H1 (cell line): ENCODE results near the gene SMIM5. TPM values are rescaled to one million over a fixed set of nuclear protein-coding genes. Genes with fewer than 3 reads are reported as not detected.
A peak's percentile ranks its signal among the peaks of the same experiment; 100 is the strongest.

Experiments
- CTCF ChIA-PET: fragments of 300-600 bp; sonication (Branson Sonifier 250); formaldehyde crosslinking; loops from one replicate; lab custom pipeline; 2021; ENCODE audit not compliant: partially characterized antibody; lab: Charles Lee
- POLR2A ChIA-PET: fragments of 300-600 bp; sonication (Branson Sonifier 250); formaldehyde crosslinking; loops from one replicate; lab custom pipeline; 2021; ENCODE audit warnings: inconsistent platforms; ENCODE audit not compliant: partially characterized antibody; lab: Charles Lee
- DNase-seq, 2 experiments: peaks; one replicate each; pipeline versions ENCODE4 v3.0.0 to v3.0.0-alpha.2; 2010 to 2022; ENCODE audit warnings: low spot score in 2 of 2, low read depth in 1 of 2, mixed read lengths in 1 of 2
- FAIRE-seq: peaks from 2 replicates; lab custom pipeline; 2011; peaks lifted over from hg19 to GRCh38; lab: Jason Lieb, UNC
- H2AFZ ChIP-seq: 2 replicates; pipeline ENCODE4 v1.8.1; 2012; ENCODE audit warnings: low read length, inconsistent platforms
- H2AK5ac ChIP-seq: 2 replicates; pipeline ENCODE4 v1.6.1; 2013; ENCODE audit warnings: low read depth, low read length
- H2BK120ac ChIP-seq: replicated peaks from 2 replicates; pipeline ENCODE3; 2013; ENCODE audit warnings: low read depth, low read length, inconsistent platforms
- H2BK12ac ChIP-seq: 2 replicates; pipeline ENCODE4 v1.6.1; 2013; ENCODE audit warnings: low read depth, low read length
- H2BK15ac ChIP-seq: 2 replicates; pipeline ENCODE4 v1.6.1; 2013; ENCODE audit warnings: low read length
- H2BK20ac ChIP-seq: 2 replicates; pipeline ENCODE4 v1.6.1; 2013; ENCODE audit warnings: low read length
- H2BK5ac ChIP-seq: 2 replicates; pipeline ENCODE4 v1.6.1; 2013; ENCODE audit warnings: low read depth, low read length
- H3K14ac ChIP-seq: 2 replicates; pipeline ENCODE4 v1.6.1; 2013; ENCODE audit warnings: inconsistent platforms; ENCODE audit not compliant: insufficient read length
- H3K18ac ChIP-seq: 2 replicates; pipeline ENCODE4 v1.6.1; 2013; ENCODE audit warnings: low read length; ENCODE audit errors: extremely low read depth
- H3K23ac ChIP-seq: 2 replicates; pipeline ENCODE4 v1.6.1; 2013; ENCODE audit warnings: inconsistent platforms; ENCODE audit not compliant: insufficient read length
- H3K23me2 ChIP-seq: 2 replicates; pipeline ENCODE4 v1.6.1; 2013; ENCODE audit warnings: low read depth, low read length
- H3K27ac ChIP-seq: 2 replicates; pipeline ENCODE4 v1.6.1; 2011; ENCODE audit warnings: low read depth, low read length, inconsistent platforms
- H3K27me3 ChIP-seq, 4 experiments: replicated peaks in 1 of 4; 1 replicate in 1 of 4; 2 replicates in 3 of 4; pipeline versions ENCODE4 v1.6.1 to v1.8.1; 2011 to 2013; ENCODE audit warnings: low read length in 3 of 4, mild to moderate bottlenecking in 3 of 4, inconsistent platforms in 2 of 4, mixed read lengths in 2 of 4, moderate library complexity in 1 of 4; ENCODE audit not compliant: control insufficient read depth in 3 of 4, insufficient read depth in 3 of 4; ENCODE audit errors: extremely low read depth in 1 of 4
- H3K36me3 ChIP-seq, 4 experiments: 2 replicates each; pipeline versions ENCODE4 v1.6.1 to v1.8.1; 2011 to 2013; ENCODE audit warnings: mild to moderate bottlenecking in 4 of 4, low read length in 3 of 4, moderate library complexity in 2 of 4, control low read depth in 1 of 4, inconsistent platforms in 1 of 4; ENCODE audit not compliant: insufficient read depth in 4 of 4, control insufficient read depth in 2 of 4
- H3K4ac ChIP-seq: replicated peaks from 2 replicates; pipeline ENCODE3; 2013; ENCODE audit warnings: low read length, low read depth, mixed read lengths, inconsistent platforms; ENCODE audit not compliant: insufficient read length
- H3K4me1 ChIP-seq, 4 experiments: replicated peaks in 1 of 4; 1 replicate in 1 of 4; 2 replicates in 3 of 4; pipeline versions ENCODE4 v1.6.1 to v1.8.1; 2011 to 2013; ENCODE audit warnings: low read length in 3 of 4, inconsistent platforms in 2 of 4, mixed read lengths in 1 of 4; ENCODE audit not compliant: insufficient read depth in 4 of 4, control insufficient read depth in 3 of 4
- H3K4me2 ChIP-seq, 2 experiments: 2 replicates each; pipeline versions ENCODE4 v1.6.1 to v1.8.1; 2011 to 2013; ENCODE audit warnings: low read depth in 2 of 2, low read length in 2 of 2, control low read depth in 1 of 2, inconsistent platforms in 1 of 2, mild to moderate bottlenecking in 1 of 2; ENCODE audit not compliant: insufficient read depth in 1 of 2
- H3K4me3 ChIP-seq, 4 experiments: fragments of 200-600, 300-600 bp in 1 of 4; sonication (generic), shearing (Covaris generic), sonication (Bioruptor Twin) in 1 of 4; 2 replicates each; pipeline versions ENCODE4 v1.5.1 to v1.8.1; 2011 to 2016; ENCODE audit warnings: low read length in 4 of 4, low read depth in 3 of 4, control low read depth in 2 of 4, inconsistent platforms in 2 of 4, mild to moderate bottlenecking in 2 of 4, mixed read lengths in 1 of 4, moderate library complexity in 1 of 4; ENCODE audit not compliant: insufficient read depth in 2 of 4; ENCODE audit errors: extremely low read depth in 1 of 4
- H3K56ac ChIP-seq: replicated peaks from 2 replicates; pipeline ENCODE3; 2013; ENCODE audit warnings: low read depth, mild to moderate bottlenecking, mixed read lengths, low read length, inconsistent platforms; ENCODE audit not compliant: insufficient read length
- H3K79me1 ChIP-seq: 2 replicates; pipeline ENCODE4 v1.6.1; 2013; ENCODE audit warnings: low read depth, low read length, control low read depth
- H3K79me2 ChIP-seq, 2 experiments: 2 replicates each; pipeline versions ENCODE4 v1.6.1 to v1.8.1; 2012 to 2013; ENCODE audit warnings: low read length in 2 of 2, mild to moderate bottlenecking in 2 of 2, inconsistent platforms in 1 of 2; ENCODE audit not compliant: insufficient read depth in 2 of 2, control insufficient read depth in 1 of 2
- H3K9ac ChIP-seq, 4 experiments: replicated peaks in 1 of 4; 1 replicate in 1 of 4; 2 replicates in 3 of 4; pipeline versions ENCODE4 v1.6.1 to v1.8.1; 2011 to 2013; ENCODE audit warnings: low read depth in 3 of 4, low read length in 3 of 4, control low read depth in 2 of 4, mild to moderate bottlenecking in 2 of 4, moderate library complexity in 2 of 4, inconsistent platforms in 1 of 4; ENCODE audit errors: extremely low read depth in 1 of 4
- H3K9me3 ChIP-seq, 2 experiments: 2 replicates each; pipeline versions ENCODE4 v1.6.1 to v1.8.1; 2012 to 2013; ENCODE audit warnings: mild to moderate bottlenecking in 2 of 2, moderate library complexity in 2 of 2, control low read depth in 1 of 2, inconsistent platforms in 1 of 2, low read depth in 1 of 2, low read length in 1 of 2, mixed read lengths in 1 of 2; ENCODE audit not compliant: insufficient read depth in 2 of 2
- H4K20me1 ChIP-seq, 2 experiments: replicated peaks in 1 of 2; 2 replicates each; pipeline versions ENCODE3 to v1.8.1; 2011 to 2013; ENCODE audit warnings: inconsistent platforms in 2 of 2, low read length in 2 of 2, mild to moderate bottlenecking in 1 of 2; ENCODE audit not compliant: insufficient read depth in 2 of 2, control insufficient read depth in 1 of 2
- H4K5ac ChIP-seq: 2 replicates; pipeline ENCODE4 v1.6.1; 2013; ENCODE audit warnings: low read length, low read depth, mixed read lengths, inconsistent platforms; ENCODE audit not compliant: insufficient read length
- H4K8ac ChIP-seq: 2 replicates; pipeline ENCODE4 v1.8.0; 2013; ENCODE audit warnings: mild to moderate bottlenecking, moderate library complexity, low read length, inconsistent platforms; ENCODE audit not compliant: insufficient read depth; ENCODE audit errors: extremely low read depth
- H4K91ac ChIP-seq: replicated peaks from 2 replicates; pipeline ENCODE3; 2013; ENCODE audit warnings: low read length, mixed read lengths, inconsistent platforms; ENCODE audit not compliant: insufficient read length
- BACH1 ChIP-seq: IDR thresholded peaks from 2 replicates; pipeline ENCODE4 v1.6.1; 2012; ENCODE audit warnings: low read length, improper control_type of control experiment
- EGR1 ChIP-seq: IDR thresholded peaks from 2 replicates; pipeline ENCODE4 v1.6.1; 2011; ENCODE audit warnings: low read depth, low read length, borderline replicate concordance
- GABPA ChIP-seq: IDR thresholded peaks from 2 replicates; pipeline ENCODE4 v1.6.1; 2011; ENCODE audit warnings: mild to moderate bottlenecking, low read length, moderate library complexity, borderline replicate concordance; ENCODE audit not compliant: insufficient read depth
- KDM5A ChIP-seq: fragments of 200-600 bp; IDR thresholded peaks from 2 replicates; pipeline ENCODE4 v1.7.1; 2012; ENCODE audit warnings: mild to moderate bottlenecking, low read length, inconsistent platforms, mixed read lengths
- RBBP5 ChIP-seq: IDR thresholded peaks from 2 replicates; pipeline ENCODE4 v1.7.1; 2012; ENCODE audit warnings: low read depth, mild to moderate bottlenecking, inconsistent platforms, low read length, moderate library complexity, borderline replicate concordance
- SRF ChIP-seq: IDR thresholded peaks from 2 replicates; pipeline ENCODE4 v1.6.1; 2011; ENCODE audit warnings: mild to moderate bottlenecking, low read depth, low read length, moderate library complexity
- TAF7 ChIP-seq: optimal IDR thresholded peaks from 2 replicates; pipeline ENCODE3; 2011; ENCODE audit warnings: low read depth, mild to moderate bottlenecking, inconsistent platforms, low read length, moderate library complexity, borderline replicate concordance
- TCF12 ChIP-seq: IDR thresholded peaks from 2 replicates; pipeline ENCODE4 v1.6.1; 2011; ENCODE audit warnings: low read depth, mild to moderate bottlenecking, low read length
- USF2 ChIP-seq: IDR thresholded peaks from 2 replicates; pipeline ENCODE4 v1.6.1; 2011; ENCODE audit warnings: low read length, improper control_type of control experiment
- WGBS, 2 experiments: shearing (Covaris generic) in 1 of 2; methylation state at CpG; one replicate each; pipeline versions ENCODE4 v1.1.6 to v1.1.7; 2013 to 2015; ENCODE audit warnings: low lambda C conversion rate in 2 of 2, mixed read lengths in 2 of 2, inconsistent platforms in 1 of 2, low coverage in 1 of 2, missing lambda C conversion rate in 1 of 2; ENCODE audit not compliant: insufficient replicate concordance in 2 of 2, insufficient coverage in 1 of 2, insufficient read length in 1 of 2; ENCODE audit errors: extremely low coverage in 1 of 2, missing lambda C conversion rate in 1 of 2; 5-methylcytosine and 5-hydroxymethylcytosine counted together
- polyA plus RNA-seq, 7 experiments: library from polyadenylated mRNA; depleted of rRNA in 3 of 7; stranded (reverse) in 5 of 7; unstranded in 2 of 7; fragments of >200 nt in 5 of 7; fragments of 200-250 nt in 2 of 7; gene quantifications; 1 replicate in 5 of 7; 2 replicates in 1 of 7; 4 replicates in 1 of 7; pipeline versions ENCODE4 v1.2.1 to v1.2.3, GENCODE V29; 2011 to 2013; ENCODE audit warnings: missing spikeins in 2 of 7, mixed read lengths in 2 of 7
- total RNA-seq: library from RNA; stranded (reverse); fragmentation: NEBNext Ultra II Directional; extraction: Animal tissue kit (Norgen Biotek cat#: 25700); gene quantifications from 2 replicates; pipeline ENCODE4 v1.2.1, GENCODE V29; 2021

The SMIM5 gene
- total and polyA plus RNA-seq, 2 of the 8 experiments (the other 6 are each of a cell fraction or from before 2014, with no cell fraction given), result not detected

- Histone ChIP-seq H3K9ac (no peak overlapping the region; a peak in 1 of 7 replicates), H3K23me2 (no peaks in the 10 kb centered on the region), H2BK20ac (no peak overlapping the region), H3K79me1 (no peaks in the 10 kb centered on the region), H2BK5ac (no peak overlapping the region), H3K4ac (no peak overlapping the region), H3K4me1 (no peaks in the 10 kb centered on the region), H2BK15ac (no peak overlapping the region), H2AK5ac (no peak overlapping the region), H3K14ac (no peak overlapping the region), H3K27me3 (no peaks in the 10 kb centered on the region), H2BK120ac (no peak overlapping the region), H3K18ac (no peak overlapping the region), H3K4me3 (no peak overlapping the region), H2BK12ac (no peak overlapping the region), H4K20me1 (peaks cover 0 to 5% of the 10 kb centered on the region in 2 experiments), H3K27ac (no peak overlapping the region), H3K36me3 (peaks cover 6 to 32% (median 11%) of the 10 kb centered on the region in 4 experiments; a peak in 7 of 8 replicates), H4K91ac (no peak overlapping the region), H3K79me2 (no peaks in the 10 kb centered on the region), H4K8ac (0 out of 2 replicates have a peak overlapping the region, but pooled peaks have one; percentile 8), H4K5ac (no peak overlapping the region), H3K23ac (no peak overlapping the region), H3K4me2 (no peak overlapping the region), H2AFZ (no peak overlapping the region), H3K56ac (no peak overlapping the region), H3K9me3 (no peaks in the 10 kb centered on the region)
- TF ChIP-seq EGR1 (no peak), TCF12 (no peak), BACH1 (no peak), SRF (no peak), KDM5A (no peak), USF2 (no peak), RBBP5 (no peak), GABPA (no peak), TAF7 (no peak)
- no peak for FAIRE-seq
- ChIA-PET POLR2A (interaction anchor here (0.8 to 2.8 kb wide), 5 partner anchors 11 to 154 kb away, joined by 3 to 12 read pairs (median 3); partner anchors contain the start of genes RECQL5 and SAP30BP), CTCF (interaction anchor here (0.7 to 51.0 kb wide), 12 partner anchors 9 to 137 kb away, joined by 3 to 2200 read pairs (median 8); partner anchors contain the start of genes GALK1, ITGB4, RECQL5 and SAP30BP)
- no peak for DNase-seq
- 97% methylated on average over 5 of the region's 5 CpGs; no CpG with 5 or more reads in 1 of the 2 experiments for WGBS, 2 experiments
Measured at GRCh38 chr17:75652341-75652740, 19.1 kb downstream of the SMIM5 start.
